Measurements from ENCODE around the gene SBF2.

SBF2 gene

DNA sequence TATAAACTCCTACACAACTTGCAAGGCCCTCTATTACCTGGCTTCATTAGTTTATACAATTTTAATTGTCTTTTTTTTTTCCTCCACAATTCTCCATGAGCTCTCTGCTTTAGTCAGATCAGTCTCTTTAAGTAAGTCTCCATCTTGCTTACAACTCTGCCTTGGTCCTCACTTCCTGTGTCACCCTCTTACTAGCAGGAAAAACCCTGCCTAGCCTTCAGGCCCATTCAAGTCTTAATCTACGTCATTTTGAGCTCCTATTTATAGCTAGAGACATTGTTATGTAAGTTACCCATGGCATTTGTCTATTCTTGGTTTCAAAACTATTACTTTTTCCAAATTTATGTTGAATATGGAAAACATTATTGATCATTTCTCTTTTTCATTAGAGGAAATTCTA, 177.4 kb downstream of the SBF2 start:
- TF ChIP-seq POLR2AphosphoS5 (IDR thresholded peaks at IDR 0.05; ENCODE audit: low read depth, low read length), result no peak
- TF ChIP-seq PAX5 (IDR thresholded peaks at IDR 0.05; ENCODE audit: insufficient read depth, low read length, severe bottlenecking), result no peak
- TF ChIP-seq TAF1 (IDR thresholded peaks at IDR 0.05; ENCODE audit: low read depth, low read length), result no peak
- no peak for DNase-seq (ENCODE audit: insufficient read length, low spot score)
- no peak for FAIRE-seq

DNA sequence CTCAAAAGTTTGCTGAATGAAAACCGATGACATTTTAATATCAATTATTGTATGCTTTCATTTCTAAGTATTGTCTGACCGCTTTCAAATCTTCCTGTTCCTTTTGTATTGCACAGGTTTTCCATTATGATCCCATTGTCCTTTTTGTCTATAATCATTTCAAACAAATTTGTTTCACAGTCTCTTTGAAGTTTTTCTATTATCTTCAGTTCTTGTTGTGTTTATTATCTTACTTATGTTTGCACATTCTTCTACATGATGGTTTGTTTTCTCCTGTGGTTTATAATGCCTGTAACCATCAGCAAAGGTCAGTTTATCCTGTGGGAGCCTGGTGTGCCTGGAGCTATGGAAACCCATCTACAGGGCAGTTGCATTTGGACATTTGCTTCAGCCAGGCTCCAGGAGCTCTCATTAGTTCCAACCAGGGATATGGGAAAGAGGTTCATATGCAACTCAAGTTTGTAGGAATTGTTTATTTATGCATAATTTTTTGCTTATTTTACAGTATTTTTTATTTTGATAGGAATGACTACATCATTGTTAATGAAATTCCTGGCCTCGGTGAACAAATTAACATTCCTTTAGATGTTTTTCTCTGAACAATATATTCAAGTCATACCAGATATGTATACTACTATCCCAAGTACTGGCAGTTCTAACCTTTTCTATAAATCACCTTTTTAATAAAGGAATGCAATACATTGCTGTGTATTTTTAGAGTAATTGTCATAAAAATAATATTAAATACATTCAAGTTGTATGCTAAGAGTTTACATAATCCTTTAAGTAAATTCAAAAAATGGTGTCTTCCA, 179.2 kb downstream of the SBF2 start:
- FAIRE-seq (no peak), DNase-seq (ENCODE audit: insufficient read length, low spot score) (no peak)
- TF ChIP-seq SPI1 (IDR thresholded peaks at IDR 0.05; ENCODE audit: low read depth, low read length), result no peak
- TF ChIP-seq PAX5 (IDR thresholded peaks at IDR 0.05; ENCODE audit: insufficient read depth, low read length, severe bottlenecking), result no peak
- no peak for TF ChIP-seq TAF1 (IDR thresholded peaks at IDR 0.05; ENCODE audit: low read depth, low read length)

DNA sequence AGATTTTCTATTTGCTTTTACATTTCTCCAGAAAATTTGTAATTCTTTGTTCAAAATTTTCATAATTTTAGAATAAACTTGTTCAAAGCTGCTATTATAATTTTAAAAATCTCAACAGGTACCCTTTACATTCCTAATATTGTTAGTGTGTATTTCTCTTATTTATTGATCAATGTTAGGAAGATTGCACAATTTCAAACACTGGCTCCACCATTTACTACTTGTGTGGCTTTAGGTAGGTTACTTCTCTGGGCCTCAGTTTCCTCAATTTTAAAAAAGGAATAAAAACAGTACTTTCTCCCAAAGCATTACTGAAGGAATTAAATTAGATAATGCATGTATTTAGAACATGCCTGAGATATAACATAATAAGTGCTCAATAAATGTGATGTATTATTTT, 180.2 kb downstream of the SBF2 start:
- TF ChIP-seq POU2F2 (IDR thresholded peaks at IDR 0.05; ENCODE audit: low read depth, low read length) (no peak), TAF1 (IDR thresholded peaks at IDR 0.05; ENCODE audit: low read depth, low read length) (no peak), POLR2AphosphoS5 (IDR thresholded peaks at IDR 0.05; ENCODE audit: low read depth, low read length) (no peak), SPI1 (IDR thresholded peaks at IDR 0.05; ENCODE audit: low read depth, low read length) (no peak), POLR2A (IDR thresholded peaks at IDR 0.05; ENCODE audit: low read depth, low read length) (no peak), PAX5 (IDR thresholded peaks at IDR 0.05; ENCODE audit: insufficient read depth, low read length, severe bottlenecking) (no peak)
- FAIRE-seq, result no peak
- DNase-seq (ENCODE audit: insufficient read length, low spot score), result no peak

GRCh38 chr11:10109806-10110205, 184.2 kb downstream of the SBF2 start:
- DNase-seq (ENCODE audit: insufficient read length, low spot score), result no peak
- FAIRE-seq, result no peak
- no peak for TF ChIP-seq PAX5 (IDR thresholded peaks at IDR 0.05; ENCODE audit: insufficient read depth, low read length, severe bottlenecking)
- no peak for TF ChIP-seq TAF1 (IDR thresholded peaks at IDR 0.05; ENCODE audit: low read depth, low read length)
- no peak for TF ChIP-seq POLR2AphosphoS5 (IDR thresholded peaks at IDR 0.05; ENCODE audit: low read depth, low read length)
- TF ChIP-seq POU2F2 (IDR thresholded peaks at IDR 0.05; ENCODE audit: low read depth, low read length), result no peak
- no peak for TF ChIP-seq SPI1 (IDR thresholded peaks at IDR 0.05; ENCODE audit: low read depth, low read length)
- no peak for TF ChIP-seq POLR2A (IDR thresholded peaks at IDR 0.05; ENCODE audit: low read depth, low read length)

GRCh38 chr11:10108915-10109680, 184.9 kb downstream of the SBF2 start:
- DNase-seq (ENCODE audit: insufficient read length, low spot score), result no peak
- FAIRE-seq, result no peak
- TF ChIP-seq POLR2A (IDR thresholded peaks at IDR 0.05; ENCODE audit: low read depth, low read length), result no peak
- no peak for TF ChIP-seq TAF1 (IDR thresholded peaks at IDR 0.05; ENCODE audit: low read depth, low read length)
- TF ChIP-seq POLR2AphosphoS5 (IDR thresholded peaks at IDR 0.05; ENCODE audit: low read depth, low read length), result no peak
- no peak for TF ChIP-seq POU2F2 (IDR thresholded peaks at IDR 0.05; ENCODE audit: low read depth, low read length)
- no peak for TF ChIP-seq PAX5 (IDR thresholded peaks at IDR 0.05; ENCODE audit: insufficient read depth, low read length, severe bottlenecking)
- TF ChIP-seq SPI1 (IDR thresholded peaks at IDR 0.05; ENCODE audit: low read depth, low read length), result no peak

GRCh38 chr11:10107497-10107896, 186.5 kb downstream of the SBF2 start:
- DNase-seq (ENCODE audit: insufficient read length, low spot score) (no peak), FAIRE-seq (no peak)
- TF ChIP-seq TAF1 (IDR thresholded peaks at IDR 0.05; ENCODE audit: low read depth, low read length) (no peak), PAX5 (IDR thresholded peaks at IDR 0.05; ENCODE audit: insufficient read depth, low read length, severe bottlenecking) (no peak), POU2F2 (IDR thresholded peaks at IDR 0.05; ENCODE audit: low read depth, low read length) (no peak), SPI1 (IDR thresholded peaks at IDR 0.05; ENCODE audit: low read depth, low read length) (no peak), POLR2A (IDR thresholded peaks at IDR 0.05; ENCODE audit: low read depth, low read length) (no peak), POLR2AphosphoS5 (IDR thresholded peaks at IDR 0.05; ENCODE audit: low read depth, low read length) (no peak)

GRCh38 chr11:10097615-10098014, 196.4 kb downstream of the SBF2 start:
- TF ChIP-seq POLR2A (IDR thresholded peaks at IDR 0.05; ENCODE audit: low read depth, low read length) (no peak), POLR2AphosphoS5 (IDR thresholded peaks at IDR 0.05; ENCODE audit: low read depth, low read length) (no peak), SPI1 (IDR thresholded peaks at IDR 0.05; ENCODE audit: low read depth, low read length) (no peak), POU2F2 (IDR thresholded peaks at IDR 0.05; ENCODE audit: low read depth, low read length) (no peak), TAF1 (IDR thresholded peaks at IDR 0.05; ENCODE audit: low read depth, low read length) (no peak), PAX5 (IDR thresholded peaks at IDR 0.05; ENCODE audit: insufficient read depth, low read length, severe bottlenecking) (no peak)

GRCh38 chr11:10096987-10097386, 197.0 kb downstream of the SBF2 start:
- DNase-seq (ENCODE audit: insufficient read length, low spot score), result no peak

More at GRCh38 chr11:10097615-10098014, 196.4 kb downstream of the SBF2 start:
- FAIRE-seq (no peak), DNase-seq (ENCODE audit: insufficient read length, low spot score) (no peak)

GRCh38 chr11:10095412-10096208, 198.4 kb downstream of the SBF2 start:
- no peak for TF ChIP-seq TAF1 (IDR thresholded peaks at IDR 0.05; ENCODE audit: low read depth, low read length)
- TF ChIP-seq POLR2A (IDR thresholded peaks at IDR 0.05; ENCODE audit: low read depth, low read length), result no peak
- no peak for TF ChIP-seq POU2F2 (IDR thresholded peaks at IDR 0.05; ENCODE audit: low read depth, low read length)
- TF ChIP-seq SPI1 (IDR thresholded peaks at IDR 0.05; ENCODE audit: low read depth, low read length), result no peak
- TF ChIP-seq POLR2AphosphoS5 (IDR thresholded peaks at IDR 0.05; ENCODE audit: low read depth, low read length), result no peak
- TF ChIP-seq PAX5 (IDR thresholded peaks at IDR 0.05; ENCODE audit: insufficient read depth, low read length, severe bottlenecking), result no peak
- FAIRE-seq (no peak), DNase-seq (ENCODE audit: insufficient read length, low spot score) (no peak)

More at GRCh38 chr11:10096987-10097386, 197.0 kb downstream of the SBF2 start:
- no peak for FAIRE-seq
- TF ChIP-seq SPI1 (IDR thresholded peaks at IDR 0.05; ENCODE audit: low read depth, low read length) (no peak), POU2F2 (IDR thresholded peaks at IDR 0.05; ENCODE audit: low read depth, low read length) (no peak), PAX5 (IDR thresholded peaks at IDR 0.05; ENCODE audit: insufficient read depth, low read length, severe bottlenecking) (no peak), TAF1 (IDR thresholded peaks at IDR 0.05; ENCODE audit: low read depth, low read length) (no peak), POLR2A (IDR thresholded peaks at IDR 0.05; ENCODE audit: low read depth, low read length) (no peak), POLR2AphosphoS5 (IDR thresholded peaks at IDR 0.05; ENCODE audit: low read depth, low read length) (no peak)
